ENCODE results near the gene CD177.
"Not testable (repeated sequence)": the region's sequence is repeated elsewhere in the genome, so short reads cannot be mapped to it uniquely, and the experiment has no call there.

CD177 gene

GRCh38 chr19:43380008-43380407 is 26.5 kb downstream of the CD177 start:
- Histone ChIP-seq H3K9me3 (ENCODE audit: control insufficient read depth in 2 of 2, low read length in 2 of 2) (no peaks in the 10 kb centered on the region), H3K27me3 (ENCODE audit: control insufficient read depth in 2 of 2, insufficient read depth in 2 of 2, low read length in 2 of 2) (no peaks in the 10 kb centered on the region), H3K27ac (ENCODE audit: low read depth in 2 of 2, low read length in 2 of 2) (no peak overlapping the region), H3K36me3 (ENCODE audit: control insufficient read depth in 2 of 2, insufficient read depth in 2 of 2, low read length in 2 of 2) (no peaks in the 10 kb centered on the region), H3K4me3 (ENCODE audit: low read length in 2 of 2) (no peak overlapping the region), H3K9ac (ENCODE audit: low read depth in 1 of 2, low read length in 2 of 2) (no peak overlapping the region), H3K4me1 (ENCODE audit: control insufficient read depth in 2 of 2, insufficient read depth in 2 of 2, low read length in 2 of 2) (peaks cover 0 to 9% of the 10 kb centered on the region in 2 donors)

- Histone ChIP-seq H3K36me3 (ENCODE audit: control insufficient read depth in 2 of 2, insufficient read depth in 2 of 2, low read length in 2 of 2) (no peaks in the 10 kb centered on the region), H3K9me3 (ENCODE audit: control insufficient read depth in 2 of 2, low read length in 2 of 2) (no peaks in the 10 kb centered on the region), H3K4me1 (ENCODE audit: control insufficient read depth in 2 of 2, insufficient read depth in 2 of 2, low read length in 2 of 2) (peaks cover 0 to 9% of the 10 kb centered on the region in 2 donors), H3K27me3 (ENCODE audit: control insufficient read depth in 2 of 2, insufficient read depth in 2 of 2, low read length in 2 of 2) (no peaks in the 10 kb centered on the region), H3K27ac (ENCODE audit: low read depth in 2 of 2, low read length in 2 of 2) (no peak overlapping the region), H3K4me3 (ENCODE audit: low read length in 2 of 2) (no peak overlapping the region), H3K9ac (ENCODE audit: low read depth in 1 of 2, low read length in 2 of 2) (no peak overlapping the region)
These were observed 27.4 kb downstream of the CD177 start for GRCh38 chr19:43380771-43381386.

GRCh38 chr19:43382586-43383216 is 29.2 kb downstream of the CD177 start:
- H3K27me3 ChIP-seq (ENCODE audit: control insufficient read depth in 2 of 2, insufficient read depth in 2 of 2, low read length in 2 of 2); H3K9ac ChIP-seq (ENCODE audit: low read depth in 1 of 2, low read length in 2 of 2); H3K4me3 ChIP-seq (ENCODE audit: low read length in 2 of 2); H3K9me3 ChIP-seq (ENCODE audit: control insufficient read depth in 2 of 2, low read length in 2 of 2); H3K27ac ChIP-seq (ENCODE audit: low read depth in 2 of 2, low read length in 2 of 2); H3K36me3 ChIP-seq (ENCODE audit: control insufficient read depth in 2 of 2, insufficient read depth in 2 of 2, low read length in 2 of 2); H3K4me1 ChIP-seq (ENCODE audit: control insufficient read depth in 2 of 2, insufficient read depth in 2 of 2, low read length in 2 of 2): not testable (repeated sequence)

DNA sequence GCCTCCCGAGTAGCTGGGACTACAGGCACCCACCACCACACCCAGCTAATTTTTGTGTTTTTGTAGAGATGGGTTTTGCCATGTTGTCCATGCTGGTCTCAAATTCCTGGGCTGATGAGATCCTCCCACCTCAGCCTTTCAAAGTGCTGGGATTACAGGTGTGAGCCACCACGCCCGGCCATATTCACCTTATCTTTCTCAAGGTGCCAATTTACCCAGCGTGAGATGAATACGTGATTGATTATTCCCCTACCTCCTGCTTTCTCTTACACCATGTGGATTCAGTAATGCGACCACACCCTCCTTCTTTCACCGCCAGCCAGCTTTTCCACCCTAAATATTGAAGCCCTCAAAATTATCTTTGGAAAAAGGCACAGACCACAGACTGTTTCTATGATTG is 29.8 kb downstream of the CD177 start:
- not testable (repeated sequence) for H3K27ac ChIP-seq (ENCODE audit: low read depth in 2 of 2, low read length in 2 of 2); H3K27me3 ChIP-seq (ENCODE audit: control insufficient read depth in 2 of 2, insufficient read depth in 2 of 2, low read length in 2 of 2); H3K9me3 ChIP-seq (ENCODE audit: control insufficient read depth in 2 of 2, low read length in 2 of 2); H3K4me1 ChIP-seq (ENCODE audit: control insufficient read depth in 2 of 2, insufficient read depth in 2 of 2, low read length in 2 of 2); H3K4me3 ChIP-seq (ENCODE audit: low read length in 2 of 2); H3K36me3 ChIP-seq (ENCODE audit: control insufficient read depth in 2 of 2, insufficient read depth in 2 of 2, low read length in 2 of 2); H3K9ac ChIP-seq (ENCODE audit: low read depth in 1 of 2, low read length in 2 of 2)

- not testable (repeated sequence) for H3K27ac ChIP-seq (ENCODE audit: low read depth in 2 of 2, low read length in 2 of 2); H3K4me1 ChIP-seq (ENCODE audit: control insufficient read depth in 2 of 2, insufficient read depth in 2 of 2, low read length in 2 of 2); H3K9ac ChIP-seq (ENCODE audit: low read depth in 1 of 2, low read length in 2 of 2); H3K9me3 ChIP-seq (ENCODE audit: control insufficient read depth in 2 of 2, low read length in 2 of 2); H3K27me3 ChIP-seq (ENCODE audit: control insufficient read depth in 2 of 2, insufficient read depth in 2 of 2, low read length in 2 of 2); H3K4me3 ChIP-seq (ENCODE audit: low read length in 2 of 2); H3K36me3 ChIP-seq (ENCODE audit: control insufficient read depth in 2 of 2, insufficient read depth in 2 of 2, low read length in 2 of 2)
These were observed 30.3 kb downstream of the CD177 start for GRCh38 chr19:43383759-43384158.

- not testable (repeated sequence) for H3K4me3 ChIP-seq (ENCODE audit: low read length in 2 of 2); H3K27ac ChIP-seq (ENCODE audit: low read depth in 2 of 2, low read length in 2 of 2); H3K4me1 ChIP-seq (ENCODE audit: control insufficient read depth in 2 of 2, insufficient read depth in 2 of 2, low read length in 2 of 2); H3K9me3 ChIP-seq (ENCODE audit: control insufficient read depth in 2 of 2, low read length in 2 of 2); H3K9ac ChIP-seq (ENCODE audit: low read depth in 1 of 2, low read length in 2 of 2); H3K27me3 ChIP-seq (ENCODE audit: control insufficient read depth in 2 of 2, insufficient read depth in 2 of 2, low read length in 2 of 2); H3K36me3 ChIP-seq (ENCODE audit: control insufficient read depth in 2 of 2, insufficient read depth in 2 of 2, low read length in 2 of 2)
These were observed 37.5 kb downstream of the CD177 start for GRCh38 chr19:43390903-43391551.

DNA sequence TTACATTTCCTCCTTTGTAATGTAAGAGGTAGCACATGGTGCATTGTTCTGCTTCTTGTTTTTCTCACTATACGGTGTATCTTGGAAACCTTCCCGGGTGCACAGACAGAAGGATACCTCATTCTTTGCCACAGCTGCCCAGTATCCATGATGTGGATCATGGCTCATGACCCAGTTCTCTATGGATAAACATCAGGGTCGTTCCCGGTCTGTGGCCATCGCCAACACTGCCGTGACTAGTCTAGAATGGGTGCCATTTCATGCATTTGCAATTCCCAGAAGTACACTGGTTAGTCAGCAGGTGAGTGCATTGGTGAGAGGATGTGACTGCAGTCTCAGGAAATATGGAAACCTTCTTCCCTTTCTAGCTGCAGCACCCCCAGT is 38.1 kb downstream of the CD177 start:
- not testable (repeated sequence) for H3K9ac ChIP-seq (ENCODE audit: low read depth in 1 of 2, low read length in 2 of 2); H3K4me1 ChIP-seq (ENCODE audit: control insufficient read depth in 2 of 2, insufficient read depth in 2 of 2, low read length in 2 of 2); H3K36me3 ChIP-seq (ENCODE audit: control insufficient read depth in 2 of 2, insufficient read depth in 2 of 2, low read length in 2 of 2); H3K27ac ChIP-seq (ENCODE audit: low read depth in 2 of 2, low read length in 2 of 2); H3K9me3 ChIP-seq (ENCODE audit: control insufficient read depth in 2 of 2, low read length in 2 of 2); H3K4me3 ChIP-seq (ENCODE audit: low read length in 2 of 2); H3K27me3 ChIP-seq (ENCODE audit: control insufficient read depth in 2 of 2, insufficient read depth in 2 of 2, low read length in 2 of 2)

DNA sequence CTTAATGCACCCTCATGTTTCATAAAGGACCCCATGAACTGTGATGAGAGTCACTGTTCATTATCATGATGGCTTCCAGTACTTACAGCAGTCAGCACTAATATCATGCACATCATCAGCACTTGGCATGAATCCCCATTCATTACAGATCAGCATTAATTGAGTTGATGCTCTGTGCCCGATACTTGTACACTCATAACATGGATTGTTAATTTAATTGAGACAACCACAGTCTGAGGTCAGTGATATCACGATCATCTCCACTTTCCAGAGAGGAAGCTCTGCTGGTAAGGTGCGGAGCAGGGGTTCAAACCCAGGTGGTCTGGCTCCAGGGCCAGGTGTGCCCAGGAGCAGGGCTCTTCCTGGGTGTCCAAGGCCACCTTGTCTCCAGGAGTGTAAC is 40.0 kb downstream of the CD177 start:
- not testable (repeated sequence) for H3K4me1 ChIP-seq (ENCODE audit: control insufficient read depth in 2 of 2, insufficient read depth in 2 of 2, low read length in 2 of 2); H3K27me3 ChIP-seq (ENCODE audit: control insufficient read depth in 2 of 2, insufficient read depth in 2 of 2, low read length in 2 of 2); H3K9me3 ChIP-seq (ENCODE audit: control insufficient read depth in 2 of 2, low read length in 2 of 2); H3K4me3 ChIP-seq (ENCODE audit: low read length in 2 of 2); H3K36me3 ChIP-seq (ENCODE audit: control insufficient read depth in 2 of 2, insufficient read depth in 2 of 2, low read length in 2 of 2); H3K9ac ChIP-seq (ENCODE audit: low read depth in 1 of 2, low read length in 2 of 2); H3K27ac ChIP-seq (ENCODE audit: low read depth in 2 of 2, low read length in 2 of 2)

GRCh38 chr19:43395561-43395960 is 42.1 kb downstream of the CD177 start:
- Histone ChIP-seq H3K4me1 (ENCODE audit: control insufficient read depth in 2 of 2, insufficient read depth in 2 of 2, low read length in 2 of 2) (peaks cover 3% of the 10 kb centered on the region in 2 donors), H3K4me3 (ENCODE audit: low read length in 2 of 2) (no peak overlapping the region), H3K27ac (ENCODE audit: low read depth in 2 of 2, low read length in 2 of 2) (no peak overlapping the region), H3K27me3 (ENCODE audit: control insufficient read depth in 2 of 2, insufficient read depth in 2 of 2, low read length in 2 of 2) (no peaks in the 10 kb centered on the region), H3K9ac (ENCODE audit: low read depth in 1 of 2, low read length in 2 of 2) (no peak overlapping the region), H3K36me3 (ENCODE audit: control insufficient read depth in 2 of 2, insufficient read depth in 2 of 2, low read length in 2 of 2) (no peaks in the 10 kb centered on the region), H3K9me3 (ENCODE audit: control insufficient read depth in 2 of 2, low read length in 2 of 2) (no peaks in the 10 kb centered on the region)

- no peaks in the 10 kb centered on the region for H3K9me3 ChIP-seq (ENCODE audit: control insufficient read depth in 2 of 2, low read length in 2 of 2)
- no peaks in the 10 kb centered on the region for H3K36me3 ChIP-seq (ENCODE audit: control insufficient read depth in 2 of 2, insufficient read depth in 2 of 2, low read length in 2 of 2)
- no peak overlapping the region for H3K27ac ChIP-seq (ENCODE audit: low read depth in 2 of 2, low read length in 2 of 2)
- H3K9ac ChIP-seq (ENCODE audit: low read depth in 1 of 2, low read length in 2 of 2), result no peak overlapping the region
- no peaks in the 10 kb centered on the region for H3K4me1 ChIP-seq (ENCODE audit: control insufficient read depth in 2 of 2, insufficient read depth in 2 of 2, low read length in 2 of 2)
- H3K4me3 ChIP-seq (ENCODE audit: low read length in 2 of 2), result no peak overlapping the region
- no peaks in the 10 kb centered on the region for H3K27me3 ChIP-seq (ENCODE audit: control insufficient read depth in 2 of 2, insufficient read depth in 2 of 2, low read length in 2 of 2)
These were observed 52.8 kb downstream of the CD177 start for GRCh38 chr19:43406297-43406696.
